ENCODE data around the gene TUBB8B. TPM values are rescaled to one million over a fixed set of nuclear protein-coding genes. Genes with fewer than 3 reads are reported as not detected.

TUBB8B gene
- total RNA-seq, result not detected in 2 replicates

DNA sequence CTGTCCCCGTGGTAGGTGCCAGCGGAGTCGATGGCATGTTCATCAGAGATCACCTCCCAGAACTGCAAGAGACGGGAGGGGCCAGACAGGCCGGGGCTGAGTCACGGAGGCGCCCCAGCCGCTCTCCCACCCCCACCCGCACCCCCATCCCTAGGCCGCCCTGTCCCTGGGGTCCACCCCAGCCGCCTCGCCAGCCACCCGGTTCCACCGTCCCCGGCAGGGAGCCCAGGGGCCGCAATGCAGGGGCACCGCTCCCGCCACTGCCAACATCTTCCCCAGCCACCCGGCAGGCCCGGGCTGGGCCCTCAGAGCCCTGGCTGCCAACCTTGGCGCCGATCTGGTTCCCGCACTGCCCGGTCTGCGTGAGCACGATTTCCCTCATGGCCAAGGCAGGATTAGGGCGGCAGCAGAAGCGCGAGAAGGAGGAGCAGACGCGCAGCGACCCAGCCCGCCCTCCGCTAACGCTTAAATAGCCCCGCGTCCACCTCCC lies at the start of gene TUBB8B:
TUBB8B (minus strand) TSS at position 440 of the 490 bp plus-strand sequence; CDS start at position 382, 58 bp downstream.

Other genes starting within 250 kb of the TUBB8B start
- gene USP14, start 108.9 kb upstream of the TUBB8B start, total RNA-seq, result 19.3 and 29.4 TPM in 2 replicates
- gene THOC1, start 218.4 kb upstream of the TUBB8B start, total RNA-seq, result 36.8 and 37.4 TPM in 2 replicates